Thoracic aorta (tissue), 2 donors: ENCODE measurements around the gene ITGAV. TPM values are rescaled to one million over a fixed set of nuclear protein-coding genes. Genes with fewer than 3 reads are reported as not detected.

Experiments used
- ATAC-seq: fragments of 150-250 bp; one replicate; pipeline ENCODE4 v1.8.0; 2017; ENCODE audit warnings: low read depth; ENCODE audit not compliant: insufficient number of reproducible peaks, low FRiP score
- DNase-seq: peaks from one replicate; pipeline ENCODE4 v3.0.0-alpha.2; 2020; ENCODE audit warnings: low spot score
- H3K27ac ChIP-seq, 2 donors: fragments of 200-600 bp; sonication (generic); 1 replicate in 1 of 2; 2 replicates in 1 of 2; pipeline ENCODE4 v1.5.1; 2016; ENCODE audit warnings: mild to moderate bottlenecking in 2 of 2, moderate library complexity in 2 of 2
- H3K27me3 ChIP-seq: fragments of 200-600 bp; sonication (generic); replicated peaks from 2 replicates; pipeline ENCODE4 v1.6.0; 2016; ENCODE audit warnings: mild to moderate bottlenecking; ENCODE audit not compliant: insufficient read depth
- H3K36me3 ChIP-seq: fragments of 200-600 bp; sonication (generic); one replicate; pipeline ENCODE4 v1.5.1; 2016
- H3K4me1 ChIP-seq, 2 donors: fragments of 200-600 bp; sonication (generic); 1 replicate in 1 of 2; 2 replicates in 1 of 2; pipeline versions ENCODE4 v1.5.1 to v1.6.0; 2016; ENCODE audit warnings: low read depth in 2 of 2, mild to moderate bottlenecking in 1 of 2; ENCODE audit not compliant: control insufficient read depth in 1 of 2
- H3K4me3 ChIP-seq: fragments of 200-600 bp; sonication (generic); 2 replicates; pipeline ENCODE4 v1.5.1; 2016; ENCODE audit warnings: mild to moderate bottlenecking
- H3K9me3 ChIP-seq: fragments of 200-600 bp; sonication (generic); 2 replicates; pipeline ENCODE4 v1.5.1; 2016
- CTCF ChIP-seq: fragments of 200-600 bp; sonication (generic); IDR thresholded peaks from one replicate; pipeline ENCODE4 v1.5.1; 2019; ENCODE audit warnings: antibody characterized with exemption
- total RNA-seq, 2 donors: library from RNA; depleted of rRNA; stranded (reverse); fragments of >200 nt; gene quantifications; one replicate each; pipeline versions ENCODE4 v1.1.0 to v1.2.3, GENCODE V29; 2016

Gene ITGAV
- total RNA-seq, 2 donors from 2014 or later = 160 to 195 TPM

- Histone ChIP-seq H3K27ac (no peak overlapping the region), H3K27me3 (no peaks in the 10 kb centered on the region), H3K4me1 (peaks cover 3 to 15% of the 10 kb centered on the region in 2 donors), H3K4me3 (no peak overlapping the region), H3K36me3 (no peaks in the 10 kb centered on the region), H3K9me3 (no peaks in the 10 kb centered on the region)
- no peak for ATAC-seq
- DNase-seq = no peak
- no peak for TF ChIP-seq CTCF
Measured at GRCh38 chr2:186697536-186697935, 107.7 kb downstream of the ITGAV start.

GRCh38 chr2:186699742-186700141 lies 109.9 kb downstream of the ITGAV start:
- no peak overlapping the region for H3K4me3 ChIP-seq
- no peaks in the 10 kb centered on the region for H3K27me3 ChIP-seq
- H3K36me3 ChIP-seq = no peaks in the 10 kb centered on the region
- ATAC-seq (no peak), DNase-seq (no peak)
- H3K27ac ChIP-seq = no peak overlapping the region
- TF ChIP-seq CTCF = no peak
- peaks cover 0 to 9% of the 10 kb centered on the region in 2 donors for H3K4me1 ChIP-seq
- H3K9me3 ChIP-seq = no peaks in the 10 kb centered on the region

GRCh38 chr2:186702006-186702405 lies 112.2 kb downstream of the ITGAV start:
- no peak for TF ChIP-seq CTCF
- no peaks in the 10 kb centered on the region for H3K27me3 ChIP-seq
- ATAC-seq = no peak

GRCh38 chr2:186702501-186702900 lies 112.6 kb downstream of the ITGAV start:
- TF ChIP-seq CTCF = no peak
- H3K36me3 ChIP-seq = no peaks in the 10 kb centered on the region

More at GRCh38 chr2:186702006-186702405, 112.2 kb downstream of the ITGAV start:
- Histone ChIP-seq H3K4me3 (no peak overlapping the region), H3K36me3 (no peaks in the 10 kb centered on the region), H3K27ac (no peak overlapping the region), H3K9me3 (no peaks in the 10 kb centered on the region), H3K4me1 (no peaks in the 10 kb centered on the region)
- DNase-seq = no peak

GRCh38 chr2:186704897-186705296 lies 115.0 kb downstream of the ITGAV start:
- Histone ChIP-seq H3K36me3 (no peaks in the 10 kb centered on the region), H3K27ac (no peak overlapping the region), H3K27me3 (no peaks in the 10 kb centered on the region), H3K4me1 (no peaks in the 10 kb centered on the region), H3K4me3 (no peak overlapping the region), H3K9me3 (no peaks in the 10 kb centered on the region)
- TF ChIP-seq CTCF = no peak
- DNase-seq (no peak), ATAC-seq (no peak)

More at GRCh38 chr2:186702501-186702900, 112.6 kb downstream of the ITGAV start:
- Histone ChIP-seq H3K27me3 (no peaks in the 10 kb centered on the region), H3K27ac (no peak overlapping the region), H3K4me3 (no peak overlapping the region), H3K9me3 (no peaks in the 10 kb centered on the region), H3K4me1 (no peaks in the 10 kb centered on the region)
- DNase-seq (no peak), ATAC-seq (no peak)
